ENCODE results near the gene KIF4A.

- TF ChIP-seq CTCF (IDR thresholded peaks at IDR 0.05) (no peak), POLR2A (IDR thresholded peaks at IDR 0.05) (no peak)
Measured at GRCh38 chrX:70332600-70332999, 42.7 kb downstream of the KIF4A start.

All from tibial nerve (tissue), 3 donors.